HG03432 (cell line): ENCODE results near the gene MEIOB.
"Not testable (repeated sequence)": the region's sequence is repeated elsewhere in the genome, so short reads cannot be mapped to it uniquely, and the experiment has no call there.

ENCODE experiments used
- ATAC-seq: cut with Tn5 transposase; IDR thresholded peaks from one replicate; pipeline ENCODE4 v1.9.1; 2021; ENCODE audit warnings: mild to moderate bottlenecking, moderate library complexity; ENCODE audit not compliant: unreplicated experiment

MEIOB gene

DNA sequence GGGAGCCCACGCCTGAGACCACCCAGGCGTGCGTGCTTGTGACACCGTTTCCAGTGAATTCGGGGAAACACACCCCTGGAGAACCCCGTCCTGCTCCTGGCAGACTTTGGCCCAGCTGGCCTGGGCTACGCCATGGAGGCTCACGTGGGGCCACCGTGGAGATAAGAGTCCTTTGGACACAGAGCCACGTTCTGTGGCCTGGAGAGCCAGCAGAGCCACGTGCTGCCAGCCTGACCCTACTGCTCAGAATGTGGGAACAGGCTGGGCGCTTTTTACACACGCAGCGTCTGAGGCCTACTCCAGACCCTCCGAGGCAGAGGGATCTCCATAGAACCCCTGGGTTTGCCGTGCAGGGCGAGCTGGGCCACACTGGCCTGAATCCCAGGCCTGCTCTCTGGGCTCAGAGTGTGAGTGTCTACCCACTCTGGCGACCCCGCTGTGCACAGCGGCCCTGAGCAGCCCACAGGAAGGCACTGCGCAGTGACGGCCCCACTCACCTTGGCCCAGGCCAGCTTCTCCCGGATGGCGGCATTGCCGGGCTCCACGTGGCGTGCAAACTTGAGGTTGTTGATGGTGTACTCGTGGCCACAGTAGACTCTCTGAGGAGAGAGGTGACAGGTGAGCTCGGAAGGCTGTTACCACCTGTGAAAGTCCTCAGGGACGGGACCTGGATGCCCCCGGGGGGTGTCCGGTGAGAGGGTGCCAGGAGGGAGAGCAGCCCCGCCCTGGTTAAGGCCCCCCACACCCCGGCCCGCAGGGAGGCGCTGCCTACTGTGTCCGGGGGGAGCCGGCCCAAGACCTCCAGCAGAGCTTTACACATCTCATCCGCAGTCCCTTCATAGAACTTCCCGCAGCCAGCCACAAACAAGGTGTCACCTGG is 55.3 kb downstream of the MEIOB start:
- ATAC-seq: no peak

DNA sequence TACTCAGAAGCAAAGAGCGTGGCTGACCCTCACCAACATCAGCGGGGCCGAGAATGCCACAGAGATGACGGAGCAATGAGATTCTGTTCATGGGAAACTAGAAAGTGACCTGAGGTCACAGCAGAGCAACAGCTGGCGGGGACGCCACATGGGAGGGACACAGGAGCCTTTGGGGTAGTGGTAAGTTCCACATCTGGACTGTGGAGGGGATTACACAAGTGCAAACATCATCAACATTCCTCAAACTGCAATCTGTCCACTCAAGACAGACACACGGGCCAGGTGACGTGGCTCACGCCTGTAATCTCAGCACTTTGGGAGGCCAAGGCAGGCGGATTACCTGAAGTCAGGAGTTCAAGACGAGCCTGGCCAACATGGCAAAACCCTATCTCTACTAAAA is 56.5 kb downstream of the MEIOB start:
- ATAC-seq: no peak

DNA sequence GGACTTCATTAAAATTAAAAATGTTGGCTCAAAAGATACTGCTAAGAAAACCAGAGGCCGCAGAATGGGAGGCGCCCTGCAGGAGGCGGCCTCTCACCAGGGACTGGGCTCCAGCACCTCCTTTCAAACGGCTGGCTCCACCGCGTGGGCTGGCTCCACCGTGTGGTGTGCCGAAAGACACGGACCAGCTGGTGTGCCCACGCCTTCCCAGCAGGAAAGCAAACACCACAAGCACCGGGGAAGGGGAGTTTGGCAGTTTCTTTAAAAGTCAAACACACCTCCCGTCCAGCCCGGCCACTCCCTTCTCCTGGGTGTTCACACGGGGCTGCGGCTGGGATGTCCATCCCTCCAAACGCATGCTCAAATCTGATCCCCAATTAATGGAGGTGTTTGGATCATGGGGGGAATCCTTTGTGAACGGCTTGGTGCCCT is 59.2 kb downstream of the MEIOB start:
- ATAC-seq: no peak

DNA sequence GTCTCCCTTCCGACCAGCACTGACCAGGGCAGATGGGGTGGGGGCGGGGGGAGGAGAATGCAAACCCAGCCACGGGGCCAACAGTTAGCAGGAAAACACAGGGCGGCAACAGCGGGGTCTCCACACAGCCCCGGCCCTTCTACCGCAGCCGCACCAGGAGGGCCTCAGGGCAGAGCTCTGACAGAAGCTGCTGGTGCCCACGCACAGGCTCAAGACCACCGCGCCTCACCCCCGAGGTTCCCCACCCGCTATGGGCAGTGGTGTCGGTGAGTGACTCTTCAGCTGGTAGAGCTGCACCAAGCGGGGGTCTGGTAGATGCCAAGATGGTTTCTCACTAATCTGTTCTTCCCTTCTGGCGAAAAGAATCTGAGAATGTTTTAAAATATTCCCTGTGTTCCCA is 61.4 kb downstream of the MEIOB start:
- ATAC-seq: no peak

DNA sequence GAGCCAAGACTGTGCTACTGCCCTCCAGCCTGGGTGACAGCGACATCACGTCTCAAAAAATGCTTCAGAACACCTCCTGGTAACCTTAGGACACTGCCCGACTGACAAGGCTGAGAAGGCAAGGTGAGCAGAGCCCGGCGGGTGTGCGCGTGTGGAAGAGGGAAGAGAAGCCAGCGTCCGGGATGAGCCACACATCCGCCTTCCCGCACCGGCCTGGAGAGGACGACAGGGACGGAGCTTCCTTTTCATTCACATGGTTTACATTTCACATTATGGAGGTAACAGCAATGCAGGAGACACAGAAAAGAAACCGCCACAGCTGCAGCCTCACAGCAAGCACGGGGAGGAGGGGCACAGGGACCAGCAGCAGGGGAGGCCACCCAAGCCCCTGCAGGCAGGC is 61.9 kb downstream of the MEIOB start:
- no peak for ATAC-seq

DNA sequence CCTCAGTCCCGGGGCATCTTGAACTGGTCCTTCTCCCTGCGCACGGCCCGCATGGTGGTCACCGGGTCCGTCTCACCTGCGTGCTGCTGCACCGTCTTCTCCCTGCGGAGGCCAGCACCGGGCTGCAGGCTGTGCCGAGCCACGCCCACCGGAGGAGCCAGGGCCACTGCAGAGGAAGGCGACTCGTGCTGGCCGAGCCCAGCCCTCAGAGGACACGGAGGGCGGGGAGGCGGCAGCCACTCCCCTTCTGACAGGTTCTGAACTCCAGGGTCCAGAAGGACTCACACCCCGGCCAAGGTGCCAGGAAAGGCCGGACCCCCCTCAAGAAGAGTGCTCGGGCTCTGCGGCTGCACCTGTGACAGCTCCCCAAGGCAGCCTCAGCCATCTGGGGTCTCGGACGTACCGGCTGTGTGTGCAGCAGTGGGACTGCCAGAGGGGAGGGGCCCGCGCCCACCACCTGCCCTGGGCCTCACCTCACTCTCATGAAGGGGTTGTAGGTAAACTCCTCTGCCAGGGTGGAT is 62.6 kb downstream of the MEIOB start:
- ATAC-seq: no peak

DNA sequence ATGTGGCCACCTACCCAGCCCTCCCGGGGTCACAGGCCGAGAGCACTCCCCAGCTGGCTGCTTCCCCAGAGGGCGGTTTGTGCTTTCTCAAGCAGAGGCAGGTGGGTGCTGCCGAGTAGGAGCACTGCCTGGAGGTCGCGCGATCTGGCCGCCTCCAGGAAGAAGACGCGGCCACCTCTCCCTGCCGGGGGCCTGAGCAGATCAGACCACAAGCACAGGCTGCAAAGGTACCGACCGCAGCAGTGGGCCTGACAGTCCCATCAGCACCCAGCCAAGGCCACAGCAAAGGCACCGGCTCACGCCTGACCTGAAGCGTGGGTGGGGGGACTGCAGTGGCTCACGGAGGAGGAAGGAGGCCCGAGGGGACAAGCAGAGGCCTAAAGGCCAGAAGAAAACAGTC is 63.3 kb downstream of the MEIOB start:
- no peak for ATAC-seq

DNA sequence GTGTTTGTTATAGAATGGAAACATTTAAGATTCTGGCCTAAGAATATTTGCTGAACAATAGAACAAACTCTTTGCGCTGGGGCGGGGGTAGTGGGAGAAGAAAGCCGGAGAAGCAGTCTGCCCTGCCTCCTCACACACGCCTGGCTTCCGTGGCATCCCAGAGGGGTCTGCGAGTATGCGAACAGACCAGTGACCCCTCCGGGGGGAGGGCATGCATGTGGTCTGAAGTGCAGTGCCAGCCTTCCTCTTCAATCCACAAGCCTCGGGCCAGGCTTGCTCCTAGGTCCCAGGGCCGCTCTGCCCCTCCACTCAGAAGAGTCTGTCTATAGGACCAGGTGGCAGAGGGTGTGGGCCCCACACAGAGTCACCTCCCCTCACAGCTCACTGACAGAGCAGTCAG is 64.3 kb downstream of the MEIOB start:
- no peak for ATAC-seq

DNA sequence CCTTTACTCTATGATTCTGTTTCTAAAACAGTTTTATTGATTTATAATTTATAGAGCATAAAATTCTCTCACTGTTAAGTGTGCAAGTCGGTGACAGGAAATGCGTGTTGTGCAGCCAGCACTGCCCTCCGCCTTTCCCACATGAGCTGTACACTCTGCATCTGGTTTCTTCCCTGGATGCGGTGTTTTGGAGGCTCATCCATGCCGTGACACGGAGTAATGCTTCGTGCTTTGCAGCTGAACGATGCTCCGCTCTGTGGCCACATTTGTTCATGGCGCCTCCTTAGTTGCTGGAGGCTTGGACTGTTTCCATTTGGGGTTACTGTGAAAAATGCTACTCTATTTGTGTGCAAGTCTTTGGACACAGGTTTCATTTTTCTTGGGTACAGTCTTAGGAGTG is 71.3 kb downstream of the MEIOB start:
- ATAC-seq: no peak

DNA sequence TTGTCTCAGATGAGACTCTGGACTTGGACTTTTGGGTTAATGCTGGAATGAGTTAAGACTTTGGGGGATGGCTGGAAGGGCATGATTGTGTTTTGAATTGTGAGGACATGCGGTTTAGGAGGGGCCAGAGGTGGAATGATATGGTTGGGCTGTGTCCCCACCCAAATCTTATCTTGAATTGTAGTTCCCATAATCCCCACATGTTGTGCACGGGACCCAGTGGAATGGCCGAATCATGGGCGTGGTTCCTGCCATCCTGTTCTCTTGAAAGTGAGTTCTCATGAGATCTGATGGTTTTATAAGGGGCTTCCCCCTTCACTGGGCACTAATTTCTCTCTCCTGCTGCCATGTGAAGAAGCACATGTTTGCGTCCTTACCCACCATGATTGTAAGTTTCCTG is 72.7 kb downstream of the MEIOB start:
- not testable (repeated sequence) for ATAC-seq

DNA sequence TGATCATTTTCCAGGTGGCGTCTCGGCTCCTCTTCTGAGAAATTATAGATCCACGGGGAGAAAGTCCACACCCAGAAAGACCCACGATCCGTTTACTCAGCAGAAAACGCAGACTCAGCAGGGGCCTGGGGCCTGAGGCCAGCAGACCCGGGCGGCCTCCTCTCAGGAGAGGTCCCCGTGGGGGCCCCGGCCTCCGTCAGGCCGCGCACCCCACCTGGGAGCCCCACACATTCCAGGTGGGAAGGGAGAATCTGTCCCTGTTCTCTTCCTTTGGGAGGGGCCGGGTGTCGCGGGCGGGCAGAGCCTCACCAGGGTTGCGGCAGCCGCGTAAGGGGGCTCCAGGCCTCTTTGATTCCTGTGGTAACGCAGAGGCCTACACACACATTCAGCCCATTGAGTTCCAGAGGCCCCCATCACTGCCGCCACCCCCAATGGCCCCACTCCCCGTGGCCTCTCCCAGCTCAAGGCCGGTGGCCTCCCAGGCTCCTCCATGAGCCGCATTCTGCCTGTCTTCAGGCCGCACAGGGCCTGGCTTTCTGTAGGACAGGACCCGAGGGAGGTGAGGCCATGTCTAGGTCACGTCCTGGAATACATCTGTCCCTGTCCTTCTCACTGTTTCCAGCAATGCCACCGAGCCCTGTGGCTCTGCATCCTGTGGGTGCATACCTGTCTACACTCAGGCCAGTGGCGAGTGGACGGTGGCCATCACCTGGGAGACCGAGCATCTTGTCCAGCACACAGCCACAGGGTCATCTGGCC is 76.9 kb downstream of the MEIOB start:
- no peak for ATAC-seq

DNA sequence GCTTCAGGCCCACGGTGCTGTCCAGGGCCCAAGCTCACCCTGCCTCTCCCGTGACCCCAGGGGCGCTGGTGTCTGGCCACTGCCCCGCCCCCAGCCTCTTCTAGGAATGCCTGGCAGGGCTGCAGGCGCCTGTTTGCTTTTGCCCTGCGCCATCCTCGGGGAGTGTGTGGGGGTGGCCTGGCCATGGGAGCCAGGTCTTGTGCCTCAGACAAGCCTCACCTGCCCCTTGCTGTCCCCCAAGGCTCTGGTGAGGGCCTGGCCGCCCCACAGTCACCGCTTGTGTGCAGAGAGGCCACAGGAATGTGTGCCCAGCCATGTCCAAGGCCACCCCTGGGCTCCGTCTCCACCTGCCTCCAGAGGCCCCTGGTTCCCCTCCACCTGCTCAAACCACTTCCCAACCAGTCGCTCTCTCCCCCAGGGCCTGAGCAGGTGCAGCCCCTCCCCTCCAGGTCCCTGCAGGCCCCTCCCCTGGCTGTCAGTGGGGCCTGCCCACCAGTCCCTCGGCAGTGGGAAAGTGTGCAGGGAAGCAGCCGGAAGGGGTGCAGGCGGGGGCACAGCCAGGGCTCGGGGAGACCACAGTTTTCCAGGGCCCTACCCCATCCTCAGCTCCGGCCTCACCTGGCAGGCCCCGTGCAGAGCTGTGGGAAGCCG is 77.6 kb downstream of the MEIOB start:
- no peak for ATAC-seq

DNA sequence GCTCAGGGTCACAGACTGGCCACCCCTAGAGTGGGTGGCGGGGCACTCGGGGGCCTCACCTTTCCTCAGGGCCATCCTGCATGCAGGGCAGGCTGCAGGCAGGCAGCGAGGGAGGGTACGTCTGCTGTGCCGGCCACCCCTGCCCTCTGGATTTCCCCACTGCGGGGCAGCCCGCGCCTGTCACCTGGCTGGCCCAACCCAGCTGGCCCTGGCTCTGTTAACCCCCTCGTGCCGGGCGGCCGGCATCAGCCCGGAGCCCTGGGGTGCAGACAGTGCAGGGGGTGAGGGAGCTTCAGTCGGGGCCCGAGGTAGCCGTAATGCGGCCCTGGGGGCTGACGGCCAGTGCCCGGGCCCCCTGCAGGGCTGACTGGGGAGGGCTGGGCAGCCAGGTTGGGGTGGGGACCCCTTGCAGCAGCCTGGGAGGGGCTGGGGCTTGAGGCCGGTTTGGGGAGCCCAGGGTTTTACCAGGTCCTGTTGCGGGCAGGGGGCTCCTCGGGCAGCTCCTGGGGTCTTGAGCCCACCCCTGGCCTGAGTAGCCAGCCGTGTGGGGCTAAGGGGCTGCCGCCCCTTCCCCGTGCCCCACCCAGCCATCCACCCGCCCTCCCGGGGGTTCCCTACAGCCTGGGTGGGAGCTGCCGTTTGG is 78.3 kb downstream of the MEIOB start, which contains the start of gene IGFALS:
TSS of gene IGFALS (minus strand) at position 128 of the 643 bp plus-strand sequence. CDS start at position 75, 53 bp downstream.
- ATAC-seq: no peak

DNA sequence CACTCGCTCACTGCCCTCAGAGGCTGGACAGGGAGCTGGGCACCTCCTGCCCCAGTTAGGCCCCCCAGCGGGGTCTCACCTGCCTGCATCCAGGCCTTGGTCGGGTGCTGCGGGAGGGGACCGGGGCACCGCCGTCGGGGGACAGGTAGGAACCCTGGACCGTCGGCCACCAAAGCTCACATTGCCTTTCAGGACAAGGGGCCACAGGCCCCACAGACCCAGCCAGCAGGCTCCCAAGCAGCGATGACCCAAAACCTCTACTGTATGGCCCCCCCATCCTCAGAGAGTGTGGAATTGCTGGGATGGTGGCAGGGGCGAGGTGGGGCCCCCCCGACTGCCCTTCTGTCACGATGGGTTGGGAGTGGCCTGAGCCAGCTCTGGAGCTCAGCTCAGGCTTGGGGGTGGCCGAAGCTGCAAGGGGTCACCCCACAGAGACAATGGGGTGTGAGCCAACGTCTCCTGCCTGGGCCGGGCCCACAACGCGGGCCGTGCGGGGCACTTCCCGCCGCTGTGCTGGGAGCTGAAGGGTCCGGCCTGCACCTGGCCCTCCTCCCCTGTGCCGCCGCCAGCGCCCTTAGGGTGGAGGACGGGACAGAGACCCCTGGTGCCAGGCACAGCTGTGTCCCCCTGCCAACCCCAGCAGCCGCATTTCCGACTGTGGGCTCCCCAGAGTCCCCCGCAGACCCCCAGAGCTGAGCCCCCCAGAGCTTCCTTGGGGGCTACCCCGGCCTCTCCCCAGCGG is 79.0 kb downstream of the MEIOB start:
- no peak for ATAC-seq

DNA sequence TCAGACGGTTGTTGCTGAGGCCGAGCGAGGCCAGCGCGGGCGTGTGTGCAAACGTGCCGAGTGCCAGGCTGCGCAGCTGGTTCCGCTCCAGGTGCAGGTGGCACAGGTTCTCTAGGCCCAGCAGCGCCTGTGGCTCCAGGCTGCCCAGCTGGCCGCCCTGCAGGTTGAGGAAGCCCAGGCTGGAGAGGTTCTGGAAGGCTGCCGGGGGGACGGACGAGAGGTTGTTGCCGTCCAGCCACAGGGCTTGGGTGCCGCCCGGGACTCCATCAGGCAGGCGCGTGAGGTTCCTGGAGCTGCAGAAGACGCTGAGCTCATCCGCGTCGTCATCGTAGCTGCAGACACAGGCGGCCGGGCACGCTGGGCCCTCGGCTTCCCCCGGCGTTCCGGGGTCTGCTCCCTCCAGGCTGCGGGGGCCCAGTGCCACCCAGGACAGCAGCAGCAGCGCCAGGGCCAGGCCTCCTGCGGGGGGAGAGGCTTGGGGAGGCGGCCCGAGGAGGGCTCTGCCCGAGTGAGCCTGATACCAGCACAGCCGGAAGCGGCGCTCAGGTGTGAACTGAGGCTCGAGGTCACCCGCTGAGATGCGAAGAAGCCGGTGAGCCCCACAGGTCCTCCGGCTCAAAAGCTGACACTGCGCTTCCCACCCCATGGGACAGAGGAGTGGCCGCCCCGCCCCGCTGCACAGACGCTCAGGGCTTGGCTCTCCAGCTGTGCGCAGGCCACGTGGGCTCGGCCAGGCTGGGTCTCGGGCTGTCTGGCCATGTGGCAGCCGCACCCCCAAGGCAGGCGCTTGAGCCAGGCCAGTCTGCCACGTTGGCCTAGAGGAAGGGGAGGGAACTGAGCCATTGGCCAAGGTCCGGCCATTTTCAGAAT is 79.8 kb downstream of the MEIOB start:
- ATAC-seq: no peak

DNA sequence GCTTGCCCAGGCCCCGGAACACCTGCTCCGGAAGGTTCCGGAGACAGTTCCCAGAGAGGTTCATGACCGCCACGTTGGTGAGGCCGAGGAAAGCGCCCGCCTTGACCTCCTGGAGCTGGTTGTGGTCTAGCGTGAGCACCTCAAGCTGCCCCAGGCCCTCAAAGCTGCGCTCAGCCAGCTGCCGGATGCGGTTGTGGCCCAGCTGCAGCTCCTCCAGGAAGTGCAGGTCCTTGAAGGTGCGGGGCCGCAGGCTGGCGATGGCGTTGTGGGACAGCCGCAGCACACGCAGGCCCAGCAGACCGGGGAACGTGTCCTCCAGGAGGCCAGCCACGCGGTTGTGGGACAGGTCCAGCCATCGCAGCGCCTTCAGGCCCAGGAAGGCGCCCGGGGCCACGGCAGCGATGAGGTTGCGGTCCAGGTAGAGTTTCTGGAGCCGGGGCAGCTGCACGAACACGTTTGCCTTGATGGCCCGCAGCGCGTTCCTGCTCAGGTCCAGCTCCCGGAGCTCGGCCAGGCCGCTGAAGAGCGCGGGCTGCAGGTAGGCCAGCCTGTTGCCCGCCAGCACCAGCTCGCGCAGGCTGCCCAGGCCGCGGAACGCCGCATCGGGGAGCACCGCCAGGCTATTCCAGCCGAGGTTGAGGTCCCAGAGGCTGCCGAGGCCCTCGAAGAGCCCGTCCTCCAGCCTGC is 80.6 kb downstream of the MEIOB start:
- no peak for ATAC-seq

DNA sequence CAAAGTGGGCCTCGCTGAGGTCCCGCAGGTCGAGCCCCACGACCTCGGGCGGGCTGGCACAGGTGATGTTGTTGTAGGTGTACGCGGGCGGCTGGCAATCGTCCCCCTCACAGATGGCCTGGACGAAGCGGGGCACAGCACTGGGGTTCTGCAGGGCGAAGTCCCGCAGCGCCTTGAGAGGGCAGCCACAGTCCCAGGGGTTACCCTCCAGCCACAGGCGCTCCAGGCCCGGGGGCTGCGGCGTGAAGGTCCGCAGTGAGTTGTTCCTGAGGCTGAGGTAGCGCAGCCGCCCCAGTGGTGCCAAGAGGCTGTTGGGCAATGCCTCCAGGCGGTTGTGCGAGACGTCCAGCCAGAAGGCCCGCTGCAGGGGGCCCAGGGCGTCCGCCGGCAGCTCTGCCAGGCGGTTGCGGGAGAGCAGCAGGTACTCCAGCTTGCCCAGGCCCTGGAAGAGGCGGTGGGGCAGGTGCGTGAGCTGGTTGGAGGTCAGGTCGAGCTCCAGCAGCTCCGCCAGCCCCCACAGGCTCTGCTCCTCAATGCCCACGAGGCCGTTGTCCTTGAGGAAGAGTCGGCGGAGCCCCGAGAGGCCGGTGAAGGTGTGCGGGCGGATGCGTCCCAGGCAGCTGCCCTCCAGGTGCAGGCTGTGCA is 81.2 kb downstream of the MEIOB start:
- no peak for ATAC-seq

DNA sequence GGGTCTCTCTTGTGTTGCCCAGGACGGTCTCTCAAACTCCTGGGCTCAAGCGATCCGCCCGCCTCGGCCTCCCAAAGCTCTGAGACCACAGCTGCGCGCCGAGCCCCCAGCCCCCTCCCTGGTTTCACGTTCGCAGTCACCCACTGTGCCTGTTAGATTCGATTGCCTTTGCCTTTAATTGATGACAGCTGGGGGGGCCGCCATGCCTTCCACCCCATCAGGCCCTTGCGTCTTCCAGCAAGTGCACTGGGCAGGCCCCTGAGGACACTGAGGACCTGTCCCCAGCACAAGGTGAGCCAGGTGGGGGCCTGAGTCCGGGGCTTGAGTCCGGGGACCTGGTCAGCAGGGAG is 81.7 kb downstream of the MEIOB start:
- ATAC-seq: no peak
